H9 (cell line): ENCODE measurements around the gene BRD3OS. TPM values are rescaled to one million over a fixed set of nuclear protein-coding genes. Genes with fewer than 3 reads are reported as not detected.

Experiments
- DNase-seq: peaks from one replicate; pipeline ENCODE4 v3.0.0-alpha.2; 2017
- H2AFZ ChIP-seq: one replicate; pipeline ENCODE4 v1.6.1; 2013; ENCODE audit warnings: mild to moderate bottlenecking, low read length, control low read depth, moderate library complexity
- H2AK5ac ChIP-seq: 2 replicates; pipeline ENCODE4 v1.6.1; 2013; ENCODE audit warnings: low read length, control low read depth, mixed read lengths; ENCODE audit not compliant: insufficient read length
- H2BK120ac ChIP-seq: one replicate; pipeline ENCODE4 v1.6.1; 2013; ENCODE audit warnings: low read depth, mild to moderate bottlenecking, low read length, control low read depth, inconsistent platforms; ENCODE audit not compliant: poor library complexity, severe bottlenecking
- H2BK12ac ChIP-seq: 2 replicates; pipeline ENCODE4 v1.6.1; 2013; ENCODE audit warnings: low read length, control low read depth, mixed read lengths, low read depth; ENCODE audit not compliant: insufficient read length
- H2BK15ac ChIP-seq: 2 replicates; pipeline ENCODE4 v1.6.1; 2013; ENCODE audit warnings: low read depth, low read length, control low read depth
- H2BK20ac ChIP-seq: one replicate; pipeline ENCODE4 v1.6.1; 2013; ENCODE audit warnings: low read depth, mild to moderate bottlenecking, low read length, control low read depth, inconsistent platforms; ENCODE audit not compliant: poor library complexity, severe bottlenecking
- H2BK5ac ChIP-seq: 2 replicates; pipeline ENCODE4 v1.6.1; 2013; ENCODE audit warnings: low read length, control low read depth, mixed read lengths; ENCODE audit not compliant: insufficient read length
- H3K14ac ChIP-seq: 2 replicates; pipeline ENCODE4 v1.6.1; 2013; ENCODE audit warnings: low read length, control low read depth; ENCODE audit not compliant: insufficient read depth
- H3K18ac ChIP-seq: 2 replicates; pipeline ENCODE4 v1.6.1; 2013; ENCODE audit warnings: low read depth, mild to moderate bottlenecking, mixed read lengths, low read length, control low read depth; ENCODE audit not compliant: insufficient read length
- H3K23ac ChIP-seq: 2 replicates; pipeline ENCODE4 v1.6.1; 2013; ENCODE audit warnings: low read length, control low read depth, mixed read lengths, low read depth; ENCODE audit not compliant: insufficient read length
- H3K23me2 ChIP-seq: 2 replicates; pipeline ENCODE4 v1.6.1; 2013; ENCODE audit warnings: low read depth, mild to moderate bottlenecking, mixed read lengths, low read length, control low read depth; ENCODE audit not compliant: insufficient read length, poor library complexity, severe bottlenecking
- H3K27ac ChIP-seq: 2 replicates; pipeline ENCODE4 v1.5.1; 2013; ENCODE audit warnings: low read length, control low read depth, mixed read lengths, low read depth; ENCODE audit not compliant: insufficient read length
- H3K27me3 ChIP-seq: 2 replicates; pipeline ENCODE4 v1.6.1; 2013; ENCODE audit warnings: low read length, control low read depth, inconsistent platforms; ENCODE audit not compliant: insufficient read depth
- H3K4ac ChIP-seq: 2 replicates; pipeline ENCODE4 v1.6.1; 2013; ENCODE audit warnings: low read depth, mild to moderate bottlenecking, control low read depth, inconsistent platforms, low read length, moderate library complexity
- H3K4me1 ChIP-seq: 2 replicates; pipeline ENCODE4 v1.6.1; 2013; ENCODE audit warnings: low read length, control low read depth, inconsistent platforms; ENCODE audit not compliant: insufficient read depth
- H3K4me2 ChIP-seq: 2 replicates; pipeline ENCODE4 v1.6.1; 2013; ENCODE audit warnings: low read length, control low read depth, mixed read lengths; ENCODE audit not compliant: insufficient read length, insufficient read depth
- H3K56ac ChIP-seq: 2 replicates; pipeline ENCODE4 v1.6.1; 2013; ENCODE audit warnings: low read depth, mild to moderate bottlenecking, mixed read lengths, low read length, control low read depth; ENCODE audit not compliant: insufficient read length
- H3K79me1 ChIP-seq: 2 replicates; pipeline ENCODE4 v1.6.1; 2013; ENCODE audit warnings: low read depth, mild to moderate bottlenecking, moderate library complexity, low read length, control low read depth, inconsistent platforms; ENCODE audit not compliant: insufficient read depth, poor library complexity, severe bottlenecking
- H3K79me2 ChIP-seq: 2 replicates; pipeline ENCODE4 v1.6.1; 2013; ENCODE audit warnings: low read length, control low read depth, inconsistent platforms; ENCODE audit not compliant: insufficient read depth
- H3K9ac ChIP-seq: 2 replicates; pipeline ENCODE4 v1.6.1; 2013; ENCODE audit warnings: low read length, control low read depth, mixed read lengths; ENCODE audit not compliant: insufficient read length; ENCODE audit errors: extremely low read depth
- H3K9me3 ChIP-seq: one replicate; pipeline ENCODE4 v1.6.1; 2013; ENCODE audit warnings: low read depth, low read length, inconsistent platforms; ENCODE audit not compliant: control insufficient read depth
- H3T11ph ChIP-seq: one replicate; pipeline ENCODE4 v1.6.1; 2013; ENCODE audit warnings: mild to moderate bottlenecking, low read length, control low read depth, inconsistent platforms
- H4K20me1 ChIP-seq: one replicate; pipeline ENCODE4 v1.6.1; 2013; ENCODE audit not compliant: control insufficient read depth, insufficient read length, insufficient read depth
- H4K5ac ChIP-seq: 2 replicates; pipeline ENCODE4 v1.6.1; 2013; ENCODE audit warnings: low read depth, mild to moderate bottlenecking, mixed read lengths, low read length, control low read depth; ENCODE audit not compliant: insufficient read length
- H4K8ac ChIP-seq: replicated peaks from 2 replicates; pipeline ENCODE4 v1.6.1; 2013; ENCODE audit warnings: low read length, control low read depth, mixed read lengths, low read depth; ENCODE audit not compliant: insufficient read length
- H4K91ac ChIP-seq: 2 replicates; pipeline ENCODE4 v1.6.1; 2013; ENCODE audit warnings: low read depth, mild to moderate bottlenecking, moderate library complexity, mixed read lengths, low read length, control low read depth; ENCODE audit not compliant: insufficient read length
- H3K27ac Mint-ChIP-seq, 3 experiments: 2 replicates in 2 of 3; 3 replicates in 1 of 3; pipeline ENCODE4 v1.8.0; 2020 to 2021; ENCODE audit warnings: mixed read lengths in 3 of 3, mild to moderate bottlenecking in 1 of 3, moderate library complexity in 1 of 3
- H3K27me3 Mint-ChIP-seq: 2 replicates; pipeline ENCODE4 v1.8.0; 2021; ENCODE audit warnings: low read depth, mild to moderate bottlenecking, moderate library complexity, mixed read lengths
- H3K36me3 Mint-ChIP-seq, 3 experiments: 2 replicates in 2 of 3; 3 replicates in 1 of 3; pipeline ENCODE4 v1.8.0; 2020 to 2021; ENCODE audit warnings: low read depth in 3 of 3, mixed read lengths in 3 of 3; ENCODE audit not compliant: insufficient read depth in 1 of 3
- H3K4me1 Mint-ChIP-seq, 2 experiments: 2 replicates each; pipeline ENCODE4 v1.8.0; 2020; ENCODE audit warnings: mixed read lengths in 2 of 2
- H3K4me3 Mint-ChIP-seq, 2 experiments: 2 replicates in 1 of 2; 3 replicates in 1 of 2; pipeline ENCODE4 v1.8.0; 2020 to 2021; ENCODE audit warnings: mild to moderate bottlenecking in 2 of 2, mixed read lengths in 2 of 2, moderate library complexity in 1 of 2
- H3K9me3 Mint-ChIP-seq, 2 experiments: 2 replicates in 1 of 2; 3 replicates in 1 of 2; pipeline ENCODE4 v1.8.0; 2020; ENCODE audit warnings: mild to moderate bottlenecking in 2 of 2, mixed read lengths in 2 of 2, moderate library complexity in 1 of 2
- CTCF ChIP-seq: fragments of 200-600 bp; sonication (generic); conservative IDR thresholded peaks from 3 replicates; pipeline ENCODE4 v1.8.0; 2021; ENCODE audit warnings: antibody characterized with exemption, mild to moderate bottlenecking
- WGBS: extraction: QIAGEN DNeasy Blood & Tissue Kit; methylation state at CpG from one replicate; pipeline ENCODE4 v1.1.7; 2013; ENCODE audit warnings: missing lambda C conversion rate, low lambda C conversion rate, mixed read lengths; ENCODE audit not compliant: insufficient read length; ENCODE audit errors: extremely low coverage; 5-methylcytosine and 5-hydroxymethylcytosine counted together
- total RNA-seq: library from RNA; stranded (reverse); gene quantifications from 2 replicates; pipeline ENCODE4 v1.2.1, GENCODE V29; 2021

BRD3OS gene
- total RNA-seq, 1 experiment from 2014 or later, result 16.4 TPM

- DNase-seq, result peak; percentile 36
- Histone ChIP-seq H2BK120ac (no peak overlapping the region), H3K79me1 (peaks cover 6% of the 10 kb centered on the region), H3K79me2 (peaks cover 57% of the 10 kb centered on the region; the same call in 1 of the 2 replicates), H2AK5ac (no peak overlapping the region), H3K23ac (no peak overlapping the region), H3K27me3 (no peaks in the 10 kb centered on the region; the same call in 1 of the 2 replicates), H3K4me1 (no peaks in the 10 kb centered on the region), H3T11ph (no peak overlapping the region), H4K5ac (no peak overlapping the region), H2BK20ac (no peak overlapping the region), H4K91ac (no peak overlapping the region), H3K9ac (no peak overlapping the region), H4K20me1 (peaks cover 3% of the 10 kb centered on the region), H3K4me2 (no peak overlapping the region), H2BK12ac (no peak overlapping the region), H2BK5ac (no peak overlapping the region), H3K14ac (no peak overlapping the region), H2AFZ (no peak overlapping the region), H4K8ac (no peak overlapping the region), H3K56ac (no peak overlapping the region), H3K4ac (no peak overlapping the region), H3K27ac (no peak overlapping the region), H3K23me2 (peaks cover 13% of the 10 kb centered on the region), H2BK15ac (no peak overlapping the region), H3K9me3 (no peaks in the 10 kb centered on the region), H3K18ac (no peak overlapping the region)
- no CpG with 5 or more reads among the region's 7 CpGs for WGBS
- peaks cover 0 to 11% (median 3%) of the 10 kb centered on the region in 3 experiments; a peak in 4 of 7 replicates for H3K36me3 Mint-ChIP-seq
- H3K9me3 Mint-ChIP-seq, result no peaks in the 10 kb centered on the region
- peaks cover 28 to 41% of the 10 kb centered on the region in 2 experiments for H3K4me1 Mint-ChIP-seq
- H3K4me3 Mint-ChIP-seq, result peak overlapping the region in 1 of 2 experiments; percentile 92; a peak in 2 of 5 replicates
- peak overlapping the region in 1 of 3 experiments; percentile 65; a peak in 2 of 7 replicates for H3K27ac Mint-ChIP-seq
- no peak for TF ChIP-seq CTCF
- H3K27me3 Mint-ChIP-seq, result peaks cover 11% of the 10 kb centered on the region
These were observed 39.4 kb downstream of the BRD3OS start for GRCh38 chr9:134064711-134065110.
